Naive thymus-derived CD8-positive, alpha-beta T cell (primary cell): ENCODE data around the gene JMJD1C. TPM values are rescaled to one million over a fixed set of nuclear protein-coding genes. Genes with fewer than 3 reads are reported as not detected.
"Not testable (repeated sequence)": the region's sequence is repeated elsewhere in the genome, so short reads cannot be mapped to it uniquely, and the experiment has no call there.

ENCODE experiments used
- ATAC-seq, 2 donors: fragments of 150-1000 bp; cut with Tn5 transposase in 1 of 2; sonication (Bioruptor Pico), chemical (Tn5 transposase) in 1 of 2; 1 replicate in 1 of 2; 2 replicates in 1 of 2; pipeline ENCODE4 v1.10.0; 2021; ENCODE audit warnings: mild to moderate bottlenecking in 2 of 2, moderate library complexity in 2 of 2
- POLR2A ChIA-PET: fragments of 350-600 bp; sonication (Branson Sonifier 250); formaldehyde crosslinking; loops from one replicate; lab custom pipeline; 2021; ENCODE audit warnings: antibody characterized with exemption; lab: Charles Lee
- DNase-seq, 10 donors: peaks; one replicate each; pipeline versions ENCODE4 v3.0.0 to v3.0.0-alpha.2; 2020 to 2022
- H3K27ac Mint-ChIP-seq, 10 donors: one replicate each; pipeline ENCODE4 v1.8.0; 2020 to 2022; ENCODE audit warnings: mild to moderate bottlenecking in 10 of 10, mixed read lengths in 10 of 10, moderate library complexity in 4 of 10, inconsistent platforms in 1 of 10
- H3K27me3 Mint-ChIP-seq, 5 donors: one replicate each; pipeline ENCODE4 v1.8.0; 2021 to 2022; ENCODE audit warnings: mixed read lengths in 5 of 5
- H3K36me3 Mint-ChIP-seq, 3 donors: one replicate each; pipeline ENCODE4 v1.8.0; 2020 to 2022; ENCODE audit warnings: mixed read lengths in 3 of 3, mild to moderate bottlenecking in 2 of 3, inconsistent platforms in 1 of 3
- H3K4me1 Mint-ChIP-seq, 4 donors: one replicate each; pipeline ENCODE4 v1.8.0; 2021 to 2022; ENCODE audit warnings: mixed read lengths in 4 of 4
- H3K4me3 Mint-ChIP-seq, 10 donors: one replicate each; pipeline ENCODE4 v1.8.0; 2020 to 2022; ENCODE audit warnings: mild to moderate bottlenecking in 10 of 10, mixed read lengths in 10 of 10, moderate library complexity in 6 of 10, inconsistent platforms in 1 of 10
- H3K9me3 Mint-ChIP-seq, 9 donors: one replicate each; pipeline ENCODE4 v1.8.0; 2020 to 2022; ENCODE audit warnings: mixed read lengths in 9 of 9, mild to moderate bottlenecking in 3 of 9, inconsistent platforms in 1 of 9, moderate library complexity in 1 of 9
- polyA plus RNA-seq, 3 donors: library from polyadenylated mRNA; unstranded; fragments of 300-500 nt; fragmentation: Illumina TruSeq; gene quantifications; one replicate each; pipeline ENCODE4 v1.2.3, GENCODE V29; 2021
- total RNA-seq, 8 experiments: library from RNA in 2 of 8; stranded (reverse) in 2 of 8; gene quantifications; one replicate each; pipeline ENCODE4 v1.2.3 and lab custom pipeline; 2021 to 2026

The JMJD1C gene
- total and polyA plus RNA-seq, 5 experiments from 2014 or later = 28.6 to 126 (median 51.9) TPM

DNA sequence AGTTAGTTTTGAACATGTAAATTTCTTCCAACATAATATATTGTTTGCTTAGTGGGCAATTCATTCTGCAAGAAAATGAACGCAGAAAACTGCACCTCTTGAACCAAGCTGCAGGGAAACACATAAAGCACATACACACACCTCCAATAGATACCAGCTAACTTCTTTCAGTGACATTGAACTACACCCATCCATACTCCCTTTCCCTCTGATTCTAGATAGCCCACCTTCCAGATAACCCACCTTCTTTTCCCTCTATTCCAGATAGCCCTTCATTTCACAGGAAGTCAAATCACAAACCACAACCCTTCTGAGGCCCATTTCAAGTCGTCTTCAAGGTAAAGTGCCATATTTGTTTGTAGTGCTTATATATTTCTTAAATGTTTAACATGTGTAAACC lies 304.2 kb downstream of the JMJD1C start:
- POLR2A ChIA-PET = interaction anchor here (1.1 to 1.2 kb wide), 2 partner anchors 14 to 28 kb away, joined by 3 read pairs; partner anchors contain the start of gene NRBF2
- H3K27ac Mint-ChIP-seq = peak overlapping the region in 4 of 10 donors; percentile 8 to 80 (median 51)
- H3K36me3 Mint-ChIP-seq = peaks cover 0 to 19% (median 0%) of the 10 kb centered on the region in 3 donors
- H3K9me3 Mint-ChIP-seq = no peaks in the 10 kb centered on the region
- no peak for ATAC-seq
- no peaks in the 10 kb centered on the region for H3K27me3 Mint-ChIP-seq
- peak overlapping the region in 2 of 10 donors; percentile 16 to 22 for H3K4me3 Mint-ChIP-seq
- peaks cover 3 to 12% (median 11%) of the 10 kb centered on the region in 4 donors for H3K4me1 Mint-ChIP-seq
- no peak for DNase-seq

- ATAC-seq = peak; percentile 52 to 72
- H3K4me3 Mint-ChIP-seq = no peak overlapping the region
- POLR2A ChIA-PET = no interaction called here
- peak overlapping the region in 1 of 10 donors; percentile 17 for H3K27ac Mint-ChIP-seq
- DNase-seq = peak in 8 of 10 donors; percentile 34 to 75 (median 58)
- peaks cover 4 to 27% (median 5%) of the 10 kb centered on the region in 3 donors for H3K36me3 Mint-ChIP-seq
- H3K9me3 Mint-ChIP-seq = no peaks in the 10 kb centered on the region
- no peaks in the 10 kb centered on the region for H3K27me3 Mint-ChIP-seq
- H3K4me1 Mint-ChIP-seq = peaks cover 3 to 14% (median 11%) of the 10 kb centered on the region in 4 donors
Measured at GRCh38 chr10:63157845-63158624, 307.7 kb downstream of the JMJD1C start.

DNA sequence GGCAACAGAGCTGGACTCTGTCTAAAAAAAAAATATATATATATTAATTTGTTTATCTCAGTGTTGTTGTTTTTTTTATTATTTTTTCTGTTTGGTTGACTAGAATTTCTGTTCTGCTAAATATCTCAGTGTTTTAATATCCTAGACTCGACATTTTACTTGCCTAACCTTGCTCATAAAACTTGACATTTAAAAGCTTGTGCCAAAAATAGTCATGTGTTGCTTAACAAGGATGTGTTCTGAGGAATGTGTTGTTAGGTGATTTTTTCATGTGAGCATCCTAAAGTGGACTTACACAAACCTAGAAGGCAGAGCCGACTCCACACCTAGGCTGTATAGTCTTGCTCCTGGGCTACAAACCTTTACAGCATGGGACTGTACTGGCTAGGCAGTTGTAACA lies 309.5 kb downstream of the JMJD1C start:
- DNase-seq = no peak
- Mint-ChIP-seq H3K27me3 (no peaks in the 10 kb centered on the region), H3K4me3 (no peak overlapping the region), H3K9me3 (no peaks in the 10 kb centered on the region), H3K4me1 (peaks cover 0 to 10% (median 4%) of the 10 kb centered on the region in 4 donors), H3K27ac (peak overlapping the region in 2 of 10 donors; percentile 25 to 63), H3K36me3 (peaks cover 5 to 45% (median 10%) of the 10 kb centered on the region in 3 donors)
- POLR2A ChIA-PET = interaction anchor here (1.1 kb wide), 1 partner anchor 24 kb away, joined by 4 read pairs; the partner anchor contains the start of gene NRBF2
- no peak for ATAC-seq

- POLR2A ChIA-PET = no interaction called here
- peaks cover 5 to 51% (median 10%) of the 10 kb centered on the region in 3 donors for H3K36me3 Mint-ChIP-seq
- no peak overlapping the region for H3K4me3 Mint-ChIP-seq
- H3K27ac Mint-ChIP-seq = peak overlapping the region in 2 of 10 donors; percentile 6 to 33
- no peaks in the 10 kb centered on the region for H3K9me3 Mint-ChIP-seq
- ATAC-seq (no peak), DNase-seq (no peak)
- H3K4me1 Mint-ChIP-seq = peaks cover 0 to 10% (median 3%) of the 10 kb centered on the region in 4 donors
- no peaks in the 10 kb centered on the region for H3K27me3 Mint-ChIP-seq
Measured at GRCh38 chr10:63155388-63156020, 310.3 kb downstream of the JMJD1C start.

DNA sequence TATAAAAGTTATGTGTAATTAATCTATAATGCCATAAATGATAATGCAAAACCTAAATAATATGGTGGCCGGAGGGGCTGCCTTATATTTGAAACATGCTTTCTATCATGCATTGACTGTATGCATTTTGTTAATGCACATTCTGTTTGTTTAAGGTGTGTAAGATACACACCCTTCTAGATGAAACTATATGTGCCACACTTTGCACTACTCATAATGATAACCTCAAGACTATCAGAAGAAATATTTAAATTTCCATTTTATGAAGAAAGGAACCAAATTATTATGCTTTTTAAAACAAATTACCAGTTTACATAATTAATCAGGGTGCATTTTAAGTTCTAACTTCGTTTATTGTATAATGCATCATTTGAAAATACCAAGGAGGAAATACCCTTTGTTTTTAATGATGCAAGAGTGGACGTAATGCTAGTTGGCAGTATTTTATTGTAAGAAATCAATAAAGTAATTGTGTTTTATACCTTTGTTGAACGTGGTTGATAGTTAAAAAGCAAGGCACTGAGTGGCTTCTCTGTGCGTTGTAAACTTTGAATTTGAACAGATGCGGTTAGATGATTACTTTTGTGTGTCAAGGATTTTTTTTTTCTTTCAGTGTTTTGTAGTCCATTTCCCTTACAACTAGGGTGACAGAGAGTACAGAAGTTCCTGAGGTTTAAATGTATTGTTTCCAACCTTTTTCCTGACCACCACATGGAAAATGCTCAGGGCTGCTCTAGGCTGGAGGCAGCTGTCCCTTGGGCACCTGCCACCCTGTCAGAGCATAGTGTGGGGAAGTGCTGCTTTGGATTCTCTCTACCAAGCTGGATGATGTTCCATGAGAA lies 311.0 kb downstream of the JMJD1C start:
- Mint-ChIP-seq H3K9me3 (no peaks in the 10 kb centered on the region), H3K27ac (peak overlapping the region in 1 of 10 donors; percentile 33), H3K4me3 (no peak overlapping the region), H3K36me3 (peaks cover 5 to 54% (median 10%) of the 10 kb centered on the region in 3 donors), H3K27me3 (no peaks in the 10 kb centered on the region), H3K4me1 (peaks cover 0 to 10% (median 2%) of the 10 kb centered on the region in 4 donors)
- no peak for DNase-seq
- ATAC-seq = no peak
- POLR2A ChIA-PET = no interaction called here

- peak overlapping the region in 1 of 10 donors; percentile 7 for H3K27ac Mint-ChIP-seq
- POLR2A ChIA-PET, H3K4me3 Mint-ChIP-seq, DNase-seq, H3K9me3 Mint-ChIP-seq, H3K27me3 Mint-ChIP-seq, ATAC-seq: not testable (repeated sequence)
- H3K4me1 Mint-ChIP-seq = peaks cover 0 to 14% (median 7%) of the 10 kb centered on the region in 4 donors
- H3K36me3 Mint-ChIP-seq = peaks cover 5 to 60% (median 12%) of the 10 kb centered on the region in 3 donors
Measured at GRCh38 chr10:63153868-63154545, 311.8 kb downstream of the JMJD1C start.

- Mint-ChIP-seq H3K9me3 (no peaks in the 10 kb centered on the region), H3K4me3 (no peak overlapping the region), H3K36me3 (peaks cover 5 to 88% (median 19%) of the 10 kb centered on the region in 3 donors), H3K27me3 (no peaks in the 10 kb centered on the region), H3K4me1 (peaks cover 5 to 27% (median 23%) of the 10 kb centered on the region in 4 donors), H3K27ac (peak overlapping the region in 1 of 10 donors; percentile 15)
- DNase-seq = no peak
- POLR2A ChIA-PET = interaction anchor here (1.0 kb wide), 1 partner anchor 17 kb away, joined by 3 read pairs; no protein-coding TSS in a partner anchor
- no peak for ATAC-seq
Measured at GRCh38 chr10:63150745-63151144, 315.0 kb downstream of the JMJD1C start.

DNA sequence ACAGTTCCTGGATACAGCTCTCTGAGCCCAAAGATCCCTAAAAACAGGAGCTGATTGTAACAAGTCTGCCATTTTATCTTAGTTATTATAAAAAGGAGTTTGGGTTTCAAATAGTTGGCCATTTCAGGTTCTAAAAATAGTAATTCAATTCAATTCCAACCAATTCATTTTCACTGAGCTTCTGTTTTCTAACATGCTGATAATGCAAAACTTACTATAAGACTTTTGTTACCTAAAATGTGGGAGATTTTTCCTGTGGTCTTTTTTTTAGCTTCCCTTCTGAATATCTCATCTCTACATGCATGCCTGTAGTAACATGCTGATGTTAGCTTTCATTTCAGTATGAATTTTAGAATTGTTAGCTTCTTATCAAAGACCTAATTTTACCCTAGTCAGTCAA lies 319.3 kb downstream of the JMJD1C start:
- H3K4me1 Mint-ChIP-seq = peaks cover 18 to 63% (median 52%) of the 10 kb centered on the region in 4 donors
- H3K27ac Mint-ChIP-seq = no peak overlapping the region
- peaks cover 0 to 74% (median 8%) of the 10 kb centered on the region in 3 donors for H3K36me3 Mint-ChIP-seq
- POLR2A ChIA-PET = no interaction called here
- ATAC-seq (no peak), DNase-seq (no peak)
- H3K9me3 Mint-ChIP-seq = no peaks in the 10 kb centered on the region
- no peak overlapping the region for H3K4me3 Mint-ChIP-seq
- H3K27me3 Mint-ChIP-seq = no peaks in the 10 kb centered on the region

DNA sequence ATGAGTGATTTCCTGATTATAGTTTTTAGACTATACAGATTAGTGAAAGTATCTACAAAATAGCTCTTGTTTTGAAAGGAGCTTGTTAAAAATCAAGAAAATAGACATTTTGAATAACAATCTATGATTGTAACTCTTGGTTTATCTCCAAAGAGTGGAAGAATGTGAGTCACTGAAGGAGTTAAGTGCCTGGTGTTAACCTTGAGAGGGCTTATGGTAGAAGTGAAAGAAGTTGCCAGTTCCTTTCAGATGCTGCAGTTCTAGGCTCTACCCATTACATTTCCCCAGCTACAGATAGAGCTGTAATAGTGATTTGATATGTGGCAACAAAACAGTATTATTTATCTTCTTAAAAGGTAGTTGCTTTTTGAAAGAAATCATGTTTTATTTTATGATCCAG lies 320.0 kb downstream of the JMJD1C start:
- DNase-seq (no peak), ATAC-seq (no peak)
- POLR2A ChIA-PET = no interaction called here
- no peaks in the 10 kb centered on the region for H3K9me3 Mint-ChIP-seq
- peaks cover 0 to 72% (median 11%) of the 10 kb centered on the region in 3 donors for H3K36me3 Mint-ChIP-seq
- peak overlapping the region in 3 of 10 donors; percentile 1 to 28 (median 7) for H3K4me3 Mint-ChIP-seq
- peaks cover 20 to 69% (median 58%) of the 10 kb centered on the region in 4 donors for H3K4me1 Mint-ChIP-seq
- no peaks in the 10 kb centered on the region for H3K27me3 Mint-ChIP-seq
- peak overlapping the region in 3 of 10 donors; percentile 11 to 33 (median 21) for H3K27ac Mint-ChIP-seq

- ATAC-seq (no peak), DNase-seq (no peak)
- POLR2A ChIA-PET = no interaction called here
- Mint-ChIP-seq H3K4me3 (peak overlapping the region in 5 of 10 donors; percentile 41 to 65 (median 52)), H3K36me3 (peaks cover 0 to 78% (median 15%) of the 10 kb centered on the region in 3 donors), H3K4me1 (peaks cover 22 to 79% (median 67%) of the 10 kb centered on the region in 4 donors), H3K9me3 (no peaks in the 10 kb centered on the region), H3K27me3 (no peaks in the 10 kb centered on the region), H3K27ac (peak overlapping the region in 2 of 10 donors; percentile 0 to 17)
Measured at GRCh38 chr10:63143987-63144386, 321.8 kb downstream of the JMJD1C start.

DNA sequence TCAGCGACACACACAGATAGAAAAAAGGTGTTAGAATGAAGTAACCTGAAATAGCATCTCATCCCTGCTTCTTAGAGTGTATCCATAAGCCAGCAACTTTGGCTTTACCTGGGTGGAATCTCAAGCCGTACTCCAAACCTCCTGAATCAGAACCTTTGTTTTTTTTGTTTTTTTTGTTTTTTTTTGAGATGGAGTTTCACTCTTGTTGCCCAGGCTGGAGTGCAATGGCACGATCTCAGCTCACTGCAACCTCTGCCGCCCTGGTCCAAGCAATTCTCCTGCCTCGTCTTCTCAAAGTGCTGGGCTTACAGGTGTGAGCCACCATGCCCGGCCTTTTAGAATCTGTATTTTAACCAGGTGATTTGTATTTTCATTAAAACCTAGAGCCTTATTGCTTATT lies 323.6 kb downstream of the JMJD1C start:
- ATAC-seq = no peak

More for the DNA sequence above, 323.6 kb downstream of the JMJD1C start:
- Mint-ChIP-seq H3K27ac (peak overlapping the region in 2 of 10 donors; percentile 22 to 44), H3K4me1 (peaks cover 25 to 82% (median 71%) of the 10 kb centered on the region in 4 donors), H3K36me3 (peaks cover 0 to 71% (median 14%) of the 10 kb centered on the region in 3 donors), H3K4me3 (peak overlapping the region in 3 of 10 donors; percentile 5 to 22 (median 7)), H3K27me3 (no peaks in the 10 kb centered on the region), H3K9me3 (no peaks in the 10 kb centered on the region)
- POLR2A ChIA-PET = no interaction called here
- DNase-seq = no peak
